GM10266 (cell line): ENCODE results near the gene CYP26B1.
"Not testable (repeated sequence)": the region's sequence is repeated elsewhere in the genome, so short reads cannot be mapped to it uniquely, and the experiment has no call there.

Source experiments
- DNase-seq: peaks from one replicate; pipeline ENCODE4 v3.0.0; 2012; ENCODE audit errors: extremely low spot score
- CTCF ChIP-seq: IDR thresholded peaks from 2 replicates; pipeline ENCODE4 v1.5.1; 2012; ENCODE audit warnings: mild to moderate bottlenecking, low read depth; ENCODE audit not compliant: control insufficient read depth, insufficient read depth; ENCODE audit errors: missing control alignments

Gene CYP26B1

DNA sequence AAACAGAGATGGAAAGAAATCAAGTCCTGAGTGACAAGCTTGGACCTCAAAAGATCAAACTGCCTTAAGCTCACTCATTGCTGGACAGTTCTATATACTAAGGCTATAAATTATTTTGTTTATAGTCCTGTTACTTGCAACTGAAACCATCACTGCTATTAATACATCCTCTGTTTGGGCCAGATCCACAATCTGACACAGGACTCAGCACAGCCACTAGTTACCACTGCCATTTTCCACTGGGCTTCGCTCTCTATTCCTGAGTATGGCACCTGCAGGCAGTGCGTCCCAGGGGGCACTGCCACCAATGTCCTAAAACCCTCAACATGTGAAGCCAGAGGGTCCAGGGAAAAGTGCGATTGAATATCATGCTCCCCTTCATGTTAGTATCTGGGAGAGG is 52.3 kb downstream of the CYP26B1 start:
- no peak for DNase-seq
- no peak for TF ChIP-seq CTCF

DNA sequence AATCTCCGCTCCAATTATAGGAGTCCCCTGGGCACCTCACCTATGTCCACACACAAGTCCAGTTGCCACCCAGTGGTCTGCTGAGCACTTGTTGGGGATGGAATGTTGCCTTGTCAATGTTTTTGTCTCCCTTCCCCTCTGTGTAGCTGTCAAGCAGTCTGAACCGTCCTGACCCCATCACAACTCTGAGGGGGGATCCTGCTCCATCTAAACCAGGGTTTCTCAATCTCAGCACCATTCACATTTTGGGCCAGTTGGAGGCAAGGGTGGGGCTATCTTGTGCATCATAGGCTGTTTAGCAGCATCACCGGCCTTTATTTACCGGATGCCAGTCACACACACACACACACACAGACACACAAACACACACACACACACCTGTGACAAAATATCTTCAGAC is 53.0 kb downstream of the CYP26B1 start:
- no peak for TF ChIP-seq CTCF
- no peak for DNase-seq

- DNase-seq = no peak
- TF ChIP-seq CTCF = no peak
Observed at GRCh38 chr2:72092111-72092510, 55.6 kb downstream of the CYP26B1 start.

DNA sequence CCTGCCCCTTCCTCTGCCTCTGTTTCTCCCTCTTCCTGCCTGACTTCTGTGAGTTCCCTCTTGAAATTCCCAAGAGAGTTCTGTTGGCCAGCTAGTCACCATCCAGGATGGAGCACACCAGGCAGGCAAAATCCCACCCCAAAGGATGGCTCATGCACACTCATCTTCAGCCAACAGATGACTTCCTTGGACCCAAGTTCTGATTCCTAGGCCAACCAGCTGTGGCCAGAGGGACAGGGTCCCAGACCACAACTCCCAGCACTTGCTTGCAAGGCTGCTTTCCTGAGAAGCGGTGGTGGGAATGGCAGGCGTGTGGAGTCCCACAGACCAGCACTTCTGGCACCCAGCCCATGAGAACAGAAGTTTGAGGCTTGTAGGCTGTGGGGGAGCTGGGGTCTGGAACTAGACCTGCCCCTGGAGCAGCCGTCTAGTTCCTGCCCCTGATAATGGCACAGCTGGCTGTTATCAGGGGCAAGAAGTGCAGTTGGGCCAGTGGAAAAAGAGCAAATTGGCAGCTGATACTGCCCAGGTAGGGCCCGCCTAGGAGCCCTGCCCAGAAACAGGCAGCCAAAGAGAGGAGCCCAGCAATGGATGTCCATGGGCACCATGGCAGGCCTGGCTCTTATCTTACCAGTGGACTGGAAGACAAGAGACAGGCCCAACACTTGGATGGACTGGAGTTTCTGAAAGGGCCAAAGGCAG is 56.7 kb downstream of the CYP26B1 start:
- TF ChIP-seq CTCF = no peak
- no peak for DNase-seq

GRCh38 chr2:72090271-72090720 is 57.4 kb downstream of the CYP26B1 start:
- DNase-seq = no peak

DNA sequence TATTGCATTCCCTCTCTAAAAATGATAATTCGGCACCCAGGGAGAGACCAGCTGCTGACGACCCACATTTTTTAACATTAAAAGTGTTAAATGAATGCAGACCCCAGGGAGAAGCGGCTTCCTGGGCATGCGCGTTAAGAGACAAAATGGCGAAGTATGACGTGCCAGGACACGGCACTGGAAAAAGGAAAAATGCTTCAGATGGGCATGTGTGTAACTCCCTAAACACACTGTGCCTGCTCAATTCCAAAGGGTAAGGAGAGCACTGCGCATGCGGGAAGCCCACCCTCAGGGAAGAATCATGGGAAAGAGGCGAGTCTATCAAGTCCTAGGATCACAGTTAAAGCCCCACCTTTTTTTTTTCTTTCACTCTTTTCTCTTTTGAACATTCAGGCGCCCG is 58.1 kb downstream of the CYP26B1 start:
- no peak for TF ChIP-seq CTCF
- no peak for DNase-seq

More at GRCh38 chr2:72090271-72090720, 57.4 kb downstream of the CYP26B1 start:
- no peak for TF ChIP-seq CTCF

- no peak for TF ChIP-seq CTCF
- DNase-seq = no peak
Observed at GRCh38 chr2:72089028-72089427, 58.6 kb downstream of the CYP26B1 start.

- not testable (repeated sequence) for DNase-seq
Observed at GRCh38 chr2:72086871-72087633, 60.6 kb downstream of the CYP26B1 start.
